ENCODE results near the gene LRRC8B. TPM values are rescaled to one million over a fixed set of nuclear protein-coding genes. Genes with fewer than 3 reads are reported as not detected.
A peak's percentile ranks its signal among the peaks of the same experiment; 100 is the strongest.
"Not testable (repeated sequence)": the region's sequence is repeated elsewhere in the genome, so short reads cannot be mapped to it uniquely, and the experiment has no call there.

Gene LRRC8B
- total and polyA plus RNA-seq, 2 of the 13 experiments (the other 11 are each of a cell fraction or from before 2014, with no cell fraction given), result 4.9 to 7.6 TPM

- TF ChIP-seq ARID5B (CRISPR knock-in tag; IDR thresholded peaks at IDR 0.05) (peak; percentile 95), HNF1B (CRISPR knock-in tag; IDR thresholded peaks at IDR 0.05) (0 out of 2 replicates have a peak, but pooled peaks have one; percentile 16), NR2C2 (CRISPR knock-in tag; IDR thresholded peaks at IDR 0.05; ENCODE audit: borderline replicate concordance) (peak; percentile 39; the same call in 1 of the 2 replicates), ZMYM2 (CRISPR knock-in tag; IDR thresholded peaks at IDR 0.05) (peak; percentile 97), ZNF362 (CRISPR knock-in tag; IDR thresholded peaks at IDR 0.05; ENCODE audit: borderline replicate concordance) (peak; percentile 28; the same call in 1 of the 2 replicates), ZNF687 (CRISPR knock-in tag; IDR thresholded peaks at IDR 0.05) (peak; percentile 33; the same call in 1 of the 2 replicates), KLF6 (CRISPR knock-in tag; IDR thresholded peaks at IDR 0.05) (peak; percentile 49; the same call in 1 of the 2 replicates), ELF3 (CRISPR knock-in tag; IDR thresholded peaks at IDR 0.05) (peak; percentile 97), CEBPG (CRISPR knock-in tag; IDR thresholded peaks at IDR 0.05) (peak; percentile 93), SOX13 (IDR thresholded peaks at IDR 0.05) (peak; percentile 58; the same call in 1 of the 2 replicates), SOX13 (CRISPR knock-in tag; conservative IDR thresholded peaks at IDR 0.05 in 1 of 2, IDR thresholded peaks at IDR 0.05 in 1 of 2) (peak in 1 of 2 experiments; percentile 86; a peak in 2 of 4 replicates), ZSCAN9 (CRISPR knock-in tag; IDR thresholded peaks at IDR 0.05; ENCODE audit: borderline replicate concordance) (0 out of 2 replicates have a peak, but pooled peaks have one; percentile 34), ADNP (CRISPR knock-in tag; IDR thresholded peaks at IDR 0.05) (peak; percentile 56; the same call in 1 of the 2 replicates), ETV6 (CRISPR knock-in tag; conservative IDR thresholded peaks at IDR 0.05) (peak; percentile 100), GABPA (CRISPR knock-in tag; IDR thresholded peaks at IDR 0.05; ENCODE audit: low read depth) (peak; percentile 64), YEATS4 (CRISPR knock-in tag; IDR thresholded peaks at IDR 0.05; ENCODE audit: borderline replicate concordance) (0 out of 2 replicates have a peak, but pooled peaks have one; percentile 13), ZNF614 (CRISPR knock-in tag; IDR thresholded peaks at IDR 0.05; ENCODE audit: borderline replicate concordance) (peak; percentile 83; the same call in 1 of the 2 replicates), FOXK1 (CRISPR knock-in tag; IDR thresholded peaks at IDR 0.05; ENCODE audit: borderline replicate concordance, low read depth) (peak; percentile 33; the same call in 1 of the 2 replicates)
- not testable (repeated sequence) for TF ChIP-seq GABPA (IDR thresholded peaks at IDR 0.05; ENCODE audit: low read depth, low read length)
Measured at GRCh38 chr1:89592861-89593302, 68.3 kb downstream of the LRRC8B start (continued).
